MM.1S (cell line): ENCODE data around the gene PLCB2.

Experiments used
- DNase-seq: peaks from one replicate; pipeline ENCODE4 v3.0.0-alpha.2; 2015
- H2AFZ ChIP-seq: fragments of 300-600 bp; sonication (generic); 2 replicates; pipeline ENCODE4 v1.6.0; 2016; ENCODE audit warnings: antibody characterized with exemption, low read length
- H3F3A ChIP-seq: fragments of 300-600 bp; sonication (generic); 2 replicates; pipeline ENCODE4 v1.6.1; 2016; ENCODE audit warnings: mild to moderate bottlenecking, antibody characterized with exemption, low read length, moderate library complexity, mixed read lengths; ENCODE audit not compliant: insufficient read depth
- H3K27ac ChIP-seq: fragments of 300-600 bp; sonication (generic); 2 replicates; pipeline ENCODE4 v1.5.1; 2016; ENCODE audit warnings: mild to moderate bottlenecking, low read length
- H3K27me3 ChIP-seq: fragments of 300-600 bp; sonication (generic); replicated peaks from 2 replicates; pipeline ENCODE4 v1.6.0; 2016; ENCODE audit warnings: low read length; ENCODE audit not compliant: insufficient read depth
- H3K36me3 ChIP-seq: fragments of 300-600 bp; sonication (generic); replicated peaks from 2 replicates; pipeline ENCODE4 v1.6.1; 2016; ENCODE audit warnings: mild to moderate bottlenecking, low read length, mixed read lengths; ENCODE audit not compliant: insufficient read depth
- H3K4me1 ChIP-seq: fragments of 300-600 bp; sonication (generic); 2 replicates; pipeline ENCODE4 v1.6.1; 2016; ENCODE audit warnings: low read length, mixed read lengths
- H3K4me2 ChIP-seq: fragments of 300-600 bp; sonication (generic); 2 replicates; pipeline ENCODE4 v1.6.0; 2016; ENCODE audit warnings: low read depth, low read length
- H3K4me3 ChIP-seq: fragments of 300-600 bp; sonication (generic); 2 replicates; pipeline ENCODE4 v1.5.1; 2016; ENCODE audit warnings: low read length, mixed read lengths
- H3K79me2 ChIP-seq: fragments of 300-600 bp; sonication (generic); 2 replicates; pipeline ENCODE4 v1.6.1; 2016; ENCODE audit warnings: mixed run types, low read length, mixed read lengths
- H3K9ac ChIP-seq: fragments of 300-600 bp; sonication (generic); 2 replicates; pipeline ENCODE4 v1.6.1; 2016; ENCODE audit warnings: low read length, mixed read lengths
- H3K9me2 ChIP-seq: fragments of 300-600 bp; sonication (generic); replicated peaks from 2 replicates; pipeline ENCODE4 v1.6.1; 2016; ENCODE audit warnings: mild to moderate bottlenecking, low read length, mixed read lengths; ENCODE audit not compliant: insufficient read depth
- H3K9me3 ChIP-seq: fragments of 300-600 bp; sonication (generic); replicated peaks from 2 replicates; pipeline ENCODE4 v1.6.1; 2016; ENCODE audit warnings: mild to moderate bottlenecking, low read length, mixed read lengths; ENCODE audit not compliant: insufficient read depth
- H4K20me1 ChIP-seq: fragments of 300-600 bp; sonication (generic); 2 replicates; pipeline ENCODE4 v1.6.1; 2016; ENCODE audit warnings: mild to moderate bottlenecking, low read length, moderate library complexity, mixed read lengths; ENCODE audit not compliant: insufficient read depth
- EZH2 ChIP-seq: fragments of 300-600 bp; sonication (generic); optimal IDR thresholded peaks from 2 replicates; pipeline ENCODE3; 2017; ENCODE audit warnings: low read depth, mild to moderate bottlenecking, antibody characterized with exemption, low read length, mixed read lengths
- EZH2phosphoT487 ChIP-seq: fragments of 300-600 bp; sonication (generic); IDR thresholded peaks from 2 replicates; pipeline ENCODE4 v1.6.1; 2018; ENCODE audit warnings: antibody characterized with exemption, low read length
- TF ChIP-seq, protein P1 (sequence below): fragments of 300-600 bp; sonication (generic); IDR thresholded peaks from 2 replicates; pipeline ENCODE4 v1.5.1; 2016; ENCODE audit warnings: antibody characterized with exemption, low read length, mixed read lengths

Gene PLCB2

GRCh38 chr15:40281801-40282146, 26.0 kb downstream of the PLCB2 start:
- Histone ChIP-seq H3K9me2 (no peaks in the 10 kb centered on the region), H3K4me1 (no peaks in the 10 kb centered on the region), H3F3A (no peaks in the 10 kb centered on the region), H3K36me3 (no peaks in the 10 kb centered on the region), H3K79me2 (no peaks in the 10 kb centered on the region), H3K9ac (no peak overlapping the region), H2AFZ (no peak overlapping the region), H4K20me1 (no peaks in the 10 kb centered on the region), H3K9me3 (no peaks in the 10 kb centered on the region), H3K27me3 (peaks cover 49% of the 10 kb centered on the region), H3K27ac (no peak overlapping the region), H3K4me3 (no peak overlapping the region), H3K4me2 (peak overlapping the region; percentile 96; the same call in 1 of the 2 replicates)
- DNase-seq, result no peak
- TF ChIP-seq EZH2phosphoT487 (no peak), EZH2 (no peak)
- TF ChIP-seq, protein P1, sequence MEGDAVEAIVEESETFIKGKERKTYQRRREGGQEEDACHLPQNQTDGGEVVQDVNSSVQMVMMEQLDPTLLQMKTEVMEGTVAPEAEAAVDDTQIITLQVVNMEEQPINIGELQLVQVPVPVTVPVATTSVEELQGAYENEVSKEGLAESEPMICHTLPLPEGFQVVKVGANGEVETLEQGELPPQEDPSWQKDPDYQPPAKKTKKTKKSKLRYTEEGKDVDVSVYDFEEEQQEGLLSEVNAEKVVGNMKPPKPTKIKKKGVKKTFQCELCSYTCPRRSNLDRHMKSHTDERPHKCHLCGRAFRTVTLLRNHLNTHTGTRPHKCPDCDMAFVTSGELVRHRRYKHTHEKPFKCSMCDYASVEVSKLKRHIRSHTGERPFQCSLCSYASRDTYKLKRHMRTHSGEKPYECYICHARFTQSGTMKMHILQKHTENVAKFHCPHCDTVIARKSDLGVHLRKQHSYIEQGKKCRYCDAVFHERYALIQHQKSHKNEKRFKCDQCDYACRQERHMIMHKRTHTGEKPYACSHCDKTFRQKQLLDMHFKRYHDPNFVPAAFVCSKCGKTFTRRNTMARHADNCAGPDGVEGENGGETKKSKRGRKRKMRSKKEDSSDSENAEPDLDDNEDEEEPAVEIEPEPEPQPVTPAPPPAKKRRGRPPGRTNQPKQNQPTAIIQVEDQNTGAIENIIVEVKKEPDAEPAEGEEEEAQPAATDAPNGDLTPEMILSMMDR, result no peak

DNA sequence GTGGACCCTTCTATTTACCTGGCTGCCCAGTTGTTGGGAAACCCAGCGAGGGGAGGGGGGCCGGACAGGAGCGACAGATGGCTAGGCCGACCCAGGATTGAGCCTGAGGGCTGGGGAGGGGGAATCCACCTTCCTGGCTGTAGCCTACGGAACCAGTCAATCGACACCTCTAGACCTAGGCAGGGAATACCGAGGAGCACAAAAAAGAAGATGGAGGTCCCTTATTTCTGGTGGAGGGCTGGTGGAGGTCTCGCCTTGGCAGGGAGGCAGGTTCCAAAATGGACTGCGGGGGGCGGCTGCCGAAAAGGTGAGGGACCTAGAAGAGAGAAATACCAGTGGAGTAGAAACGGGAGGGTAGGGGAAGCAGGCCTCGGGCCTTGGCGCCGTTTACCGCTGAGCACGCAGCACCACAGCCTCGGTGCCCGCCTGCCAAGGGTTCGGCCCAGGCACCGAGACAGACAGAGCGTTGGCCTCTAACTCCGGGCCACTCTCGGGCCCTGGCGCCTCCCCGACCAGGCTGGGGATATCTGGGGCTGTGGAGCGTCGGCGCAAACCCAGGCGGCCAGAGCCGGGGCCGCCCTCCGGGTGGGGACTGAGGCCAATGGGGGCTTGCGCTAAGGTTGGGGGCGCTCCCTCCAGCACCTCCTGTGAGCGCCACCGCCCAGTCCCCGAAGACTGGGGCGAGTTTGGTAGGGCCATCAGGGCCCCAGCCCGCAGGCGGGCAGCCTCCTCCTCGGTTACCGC, 26.5 kb downstream of the PLCB2 start:
- Histone ChIP-seq H3K4me1 (no peaks in the 10 kb centered on the region), H3K27ac (no peak overlapping the region), H4K20me1 (no peaks in the 10 kb centered on the region), H3K9ac (no peak overlapping the region), H3K9me2 (no peaks in the 10 kb centered on the region), H3K36me3 (no peaks in the 10 kb centered on the region), H3K79me2 (no peaks in the 10 kb centered on the region), H3F3A (no peaks in the 10 kb centered on the region), H3K9me3 (no peaks in the 10 kb centered on the region), H2AFZ (no peak overlapping the region), H3K4me2 (no peak overlapping the region), H3K27me3 (peaks cover 49% of the 10 kb centered on the region), H3K4me3 (no peak overlapping the region)
- no peak for DNase-seq
- no peak for TF ChIP-seq EZH2phosphoT487
- TF ChIP-seq EZH2, result no peak
- TF ChIP-seq, protein P1, result no peak

DNA sequence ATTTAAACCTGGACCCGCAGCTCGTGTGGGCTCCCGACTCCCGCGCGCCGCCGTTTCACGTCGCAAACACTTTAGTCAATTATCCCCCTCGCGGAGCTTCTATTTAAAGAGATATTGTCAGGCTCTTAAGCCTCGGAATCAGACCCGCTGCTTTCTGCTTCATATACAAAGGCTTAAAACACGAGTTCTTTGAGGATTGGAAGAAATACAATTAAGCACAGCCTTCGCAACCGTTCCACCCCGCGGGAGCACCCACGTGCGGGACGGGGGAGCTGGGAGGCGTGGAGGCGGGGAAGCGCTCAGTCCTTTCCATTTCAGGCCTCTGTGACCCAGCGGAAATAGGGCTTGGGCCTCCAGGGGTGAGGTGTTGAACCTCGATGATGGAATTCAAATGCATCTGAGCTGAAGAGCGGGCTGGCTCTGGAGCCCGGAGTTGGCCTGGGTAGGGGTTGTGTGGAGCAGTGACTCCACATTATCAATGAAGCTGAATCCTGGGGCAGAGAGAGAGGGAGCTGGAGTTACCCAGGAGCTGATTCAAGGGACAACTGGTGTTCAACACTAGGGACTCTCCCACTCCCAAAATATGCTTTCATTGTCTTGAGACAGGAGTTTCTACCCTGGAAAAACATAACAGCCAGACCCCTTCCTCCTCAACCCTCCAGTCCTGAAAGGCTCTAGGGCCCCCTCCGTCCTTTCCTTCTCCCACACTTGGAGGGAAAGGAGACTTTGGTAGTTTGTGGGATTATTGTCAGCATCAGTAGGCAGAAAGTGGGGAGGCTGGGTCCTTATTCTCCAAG, 27.3 kb downstream of the PLCB2 start:
- H3K4me3 ChIP-seq, result no peak overlapping the region

More for the DNA sequence above, 27.3 kb downstream of the PLCB2 start:
- no peaks in the 10 kb centered on the region for H3K9me2 ChIP-seq
- no peaks in the 10 kb centered on the region for H4K20me1 ChIP-seq
- no peaks in the 10 kb centered on the region for H3K4me1 ChIP-seq
- H3K4me2 ChIP-seq, result no peak overlapping the region
- H3K27me3 ChIP-seq, result peaks cover 49% of the 10 kb centered on the region
- no peak overlapping the region for H3K9ac ChIP-seq
- DNase-seq, result no peak
- no peaks in the 10 kb centered on the region for H3F3A ChIP-seq
- no peaks in the 10 kb centered on the region for H3K79me2 ChIP-seq
- no peak overlapping the region for H3K27ac ChIP-seq
- TF ChIP-seq EZH2phosphoT487 (no peak), EZH2 (no peak)
- TF ChIP-seq, protein P1, result no peak
- no peaks in the 10 kb centered on the region for H3K9me3 ChIP-seq
- H3K36me3 ChIP-seq, result no peaks in the 10 kb centered on the region
- no peak overlapping the region for H2AFZ ChIP-seq
